ENCODE measurements around the gene CC2D1A. TPM values are rescaled to one million over a fixed set of nuclear protein-coding genes. Genes with fewer than 3 reads are reported as not detected.

The CC2D1A gene
- total RNA-seq, 1 donor from 2014 or later, result 2.1 TPM

GRCh38 chr19:13885826-13886365 is 20.1 kb upstream of the CC2D1A start:
- Histone ChIP-seq H3K27ac (ENCODE audit: low read depth, low read length) (no peak overlapping the region), H3K4me3 (ENCODE audit: low read length in 3 of 3) (no peak overlapping the region), H3K9ac (ENCODE audit: low read depth in 1 of 3, low read length in 3 of 3) (no peak overlapping the region), H3K36me3 (ENCODE audit: control insufficient read depth in 3 of 3, insufficient read depth in 3 of 3, low read length in 3 of 3) (no peaks in the 10 kb centered on the region), H3K27me3 (ENCODE audit: control insufficient read depth in 3 of 3, insufficient read depth in 3 of 3, low read length in 3 of 3) (no peaks in the 10 kb centered on the region), H3K9me3 (ENCODE audit: control insufficient read depth in 3 of 3, low read length in 3 of 3) (no peaks in the 10 kb centered on the region), H3K4me1 (ENCODE audit: control insufficient read depth in 3 of 3, insufficient read depth in 3 of 3, low read length in 3 of 3) (peaks cover 5 to 11% (median 9%) of the 10 kb centered on the region in 3 donors)

- no peaks in the 10 kb centered on the region for H3K27me3 ChIP-seq (ENCODE audit: control insufficient read depth in 3 of 3, insufficient read depth in 3 of 3, low read length in 3 of 3)
- H3K36me3 ChIP-seq (ENCODE audit: control insufficient read depth in 3 of 3, insufficient read depth in 3 of 3, low read length in 3 of 3), result no peaks in the 10 kb centered on the region
- no peak overlapping the region for H3K9ac ChIP-seq (ENCODE audit: low read depth in 1 of 3, low read length in 3 of 3)
- no peak overlapping the region for H3K27ac ChIP-seq (ENCODE audit: low read depth, low read length)
- no peak overlapping the region for H3K4me3 ChIP-seq (ENCODE audit: low read length in 3 of 3)
- H3K9me3 ChIP-seq (ENCODE audit: control insufficient read depth in 3 of 3, low read length in 3 of 3), result no peaks in the 10 kb centered on the region
- peaks cover 0 to 3% (median 0%) of the 10 kb centered on the region in 3 donors for H3K4me1 ChIP-seq (ENCODE audit: control insufficient read depth in 3 of 3, insufficient read depth in 3 of 3, low read length in 3 of 3)
These were observed 19.0 kb upstream of the CC2D1A start for GRCh38 chr19:13887018-13887436.

DNA sequence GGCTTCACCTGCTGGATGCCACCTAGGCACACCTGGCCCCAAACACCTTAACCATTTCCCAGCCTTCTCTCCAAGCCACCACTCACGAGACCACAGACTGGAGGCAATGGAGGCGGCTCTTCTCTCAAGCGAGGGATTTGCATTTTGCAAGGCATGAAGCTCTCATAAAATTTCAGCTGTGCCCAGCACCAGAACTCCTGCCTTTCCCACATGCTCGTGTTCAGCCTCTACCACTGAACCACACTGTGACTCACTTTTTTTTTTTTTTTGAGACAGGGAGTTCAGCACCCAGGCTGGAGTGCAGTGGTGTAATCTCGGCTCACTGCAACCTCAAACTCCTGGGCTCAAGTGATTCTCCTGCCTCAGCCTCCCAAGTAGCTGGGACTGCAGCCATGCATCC is 18.5 kb upstream of the CC2D1A start:
- no peaks in the 10 kb centered on the region for H3K27me3 ChIP-seq (ENCODE audit: control insufficient read depth in 3 of 3, insufficient read depth in 3 of 3, low read length in 3 of 3)
- H3K36me3 ChIP-seq (ENCODE audit: control insufficient read depth in 3 of 3, insufficient read depth in 3 of 3, low read length in 3 of 3), result no peaks in the 10 kb centered on the region
- H3K27ac ChIP-seq (ENCODE audit: low read depth, low read length), result no peak overlapping the region
- H3K9ac ChIP-seq (ENCODE audit: low read depth in 1 of 3, low read length in 3 of 3), result no peak overlapping the region
- no peaks in the 10 kb centered on the region for H3K4me1 ChIP-seq (ENCODE audit: control insufficient read depth in 3 of 3, insufficient read depth in 3 of 3, low read length in 3 of 3)
- no peak overlapping the region for H3K4me3 ChIP-seq (ENCODE audit: low read length in 3 of 3)
- no peaks in the 10 kb centered on the region for H3K9me3 ChIP-seq (ENCODE audit: control insufficient read depth in 3 of 3, low read length in 3 of 3)

GRCh38 chr19:13888281-13888680 is 17.7 kb upstream of the CC2D1A start:
- Histone ChIP-seq H3K36me3 (ENCODE audit: control insufficient read depth in 3 of 3, insufficient read depth in 3 of 3, low read length in 3 of 3) (no peaks in the 10 kb centered on the region), H3K27me3 (ENCODE audit: control insufficient read depth in 3 of 3, insufficient read depth in 3 of 3, low read length in 3 of 3) (no peaks in the 10 kb centered on the region), H3K27ac (ENCODE audit: low read depth, low read length) (no peak overlapping the region), H3K9ac (ENCODE audit: low read depth in 1 of 3, low read length in 3 of 3) (no peak overlapping the region), H3K9me3 (ENCODE audit: control insufficient read depth in 3 of 3, low read length in 3 of 3) (no peaks in the 10 kb centered on the region), H3K4me3 (ENCODE audit: low read length in 3 of 3) (no peak overlapping the region), H3K4me1 (ENCODE audit: control insufficient read depth in 3 of 3, insufficient read depth in 3 of 3, low read length in 3 of 3) (no peaks in the 10 kb centered on the region)

- no peaks in the 10 kb centered on the region for H3K36me3 ChIP-seq (ENCODE audit: control insufficient read depth in 3 of 3, insufficient read depth in 3 of 3, low read length in 3 of 3)
- H3K4me3 ChIP-seq (ENCODE audit: low read length in 3 of 3), result no peak overlapping the region
- H3K9ac ChIP-seq (ENCODE audit: low read depth in 1 of 3, low read length in 3 of 3), result no peak overlapping the region
- H3K9me3 ChIP-seq (ENCODE audit: control insufficient read depth in 3 of 3, low read length in 3 of 3), result no peaks in the 10 kb centered on the region
- H3K4me1 ChIP-seq (ENCODE audit: control insufficient read depth in 3 of 3, insufficient read depth in 3 of 3, low read length in 3 of 3), result no peaks in the 10 kb centered on the region
- H3K27ac ChIP-seq (ENCODE audit: low read depth, low read length), result no peak overlapping the region
- no peaks in the 10 kb centered on the region for H3K27me3 ChIP-seq (ENCODE audit: control insufficient read depth in 3 of 3, insufficient read depth in 3 of 3, low read length in 3 of 3)
These were observed 15.9 kb upstream of the CC2D1A start for GRCh38 chr19:13890136-13890535.

DNA sequence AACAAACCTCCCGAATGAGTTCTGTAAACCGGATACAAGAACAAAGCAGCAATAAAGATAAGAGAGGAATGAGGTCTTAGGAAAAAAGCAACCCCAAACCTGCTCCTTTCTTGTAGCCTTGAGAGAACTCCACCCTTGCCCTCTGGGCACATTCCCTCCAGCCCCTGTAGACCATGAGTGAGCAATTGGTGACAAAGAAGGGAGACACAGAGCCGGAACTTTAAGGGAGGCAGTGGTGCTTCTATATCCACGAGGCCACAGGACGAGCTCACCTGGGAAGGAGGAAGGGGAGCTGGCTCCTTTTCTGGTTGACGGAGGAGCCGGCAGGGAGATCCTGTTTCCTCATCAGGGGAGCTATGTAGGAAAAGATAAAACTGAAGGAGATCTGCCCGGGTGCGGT is 13.1 kb upstream of the CC2D1A start:
- Histone ChIP-seq H3K36me3 (ENCODE audit: control insufficient read depth in 3 of 3, insufficient read depth in 3 of 3, low read length in 3 of 3) (no peaks in the 10 kb centered on the region), H3K27me3 (ENCODE audit: control insufficient read depth in 3 of 3, insufficient read depth in 3 of 3, low read length in 3 of 3) (no peaks in the 10 kb centered on the region), H3K27ac (ENCODE audit: low read depth, low read length) (no peak overlapping the region), H3K9ac (ENCODE audit: low read depth in 1 of 3, low read length in 3 of 3) (no peak overlapping the region), H3K4me1 (ENCODE audit: control insufficient read depth in 3 of 3, insufficient read depth in 3 of 3, low read length in 3 of 3) (no peaks in the 10 kb centered on the region), H3K4me3 (ENCODE audit: low read length in 3 of 3) (no peak overlapping the region), H3K9me3 (ENCODE audit: control insufficient read depth in 3 of 3, low read length in 3 of 3) (no peaks in the 10 kb centered on the region)

DNA sequence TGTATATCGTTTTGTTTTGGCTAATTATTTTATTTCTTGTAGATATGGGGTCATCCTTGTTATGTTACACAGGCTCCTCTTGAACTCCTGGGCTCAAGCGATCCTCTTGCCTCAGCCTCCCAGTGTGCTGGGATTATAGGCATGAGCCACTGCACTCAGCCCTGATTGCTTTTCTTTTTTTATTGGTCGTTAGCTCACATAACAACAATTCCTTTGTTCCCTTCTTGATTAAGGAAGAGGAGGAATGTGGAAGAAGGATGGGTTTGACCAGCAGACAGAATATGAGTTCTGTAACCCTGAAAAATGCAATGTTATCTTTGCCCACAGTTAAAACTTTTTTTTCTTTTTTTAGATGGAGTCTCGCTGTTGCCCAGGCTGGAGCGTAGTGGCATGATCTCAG is 11.4 kb upstream of the CC2D1A start:
- H3K4me3 ChIP-seq (ENCODE audit: low read length in 3 of 3), result no peak overlapping the region
- no peak overlapping the region for H3K9ac ChIP-seq (ENCODE audit: low read depth in 1 of 3, low read length in 3 of 3)
- H3K4me1 ChIP-seq (ENCODE audit: control insufficient read depth in 3 of 3, insufficient read depth in 3 of 3, low read length in 3 of 3), result no peaks in the 10 kb centered on the region
- no peaks in the 10 kb centered on the region for H3K27me3 ChIP-seq (ENCODE audit: control insufficient read depth in 3 of 3, insufficient read depth in 3 of 3, low read length in 3 of 3)
- no peaks in the 10 kb centered on the region for H3K36me3 ChIP-seq (ENCODE audit: control insufficient read depth in 3 of 3, insufficient read depth in 3 of 3, low read length in 3 of 3)
- H3K9me3 ChIP-seq (ENCODE audit: control insufficient read depth in 3 of 3, low read length in 3 of 3), result no peaks in the 10 kb centered on the region
- no peak overlapping the region for H3K27ac ChIP-seq (ENCODE audit: low read depth, low read length)

DNA sequence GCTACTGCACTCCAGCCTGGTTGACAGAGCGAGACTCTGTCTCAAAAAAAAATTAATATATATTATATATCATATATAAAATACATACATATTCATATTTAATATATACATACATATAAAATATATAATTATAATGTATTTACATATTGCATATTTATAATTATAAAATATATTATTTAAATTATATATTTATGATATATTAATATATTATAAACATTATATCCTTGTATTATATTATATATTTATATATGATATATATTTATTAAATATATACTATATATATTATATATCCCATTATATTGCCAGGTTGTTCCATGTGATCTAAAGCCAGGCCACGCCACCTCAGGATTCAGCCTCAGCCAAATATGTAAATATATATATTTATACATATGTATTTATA is 9.8 kb upstream of the CC2D1A start:
- Histone ChIP-seq H3K9me3 (ENCODE audit: control insufficient read depth in 3 of 3, low read length in 3 of 3) (no peaks in the 10 kb centered on the region), H3K9ac (ENCODE audit: low read depth in 1 of 3, low read length in 3 of 3) (no peak overlapping the region), H3K27ac (ENCODE audit: low read depth, low read length) (no peak overlapping the region), H3K4me1 (ENCODE audit: control insufficient read depth in 3 of 3, insufficient read depth in 3 of 3, low read length in 3 of 3) (no peaks in the 10 kb centered on the region), H3K27me3 (ENCODE audit: control insufficient read depth in 3 of 3, insufficient read depth in 3 of 3, low read length in 3 of 3) (no peaks in the 10 kb centered on the region), H3K36me3 (ENCODE audit: control insufficient read depth in 3 of 3, insufficient read depth in 3 of 3, low read length in 3 of 3) (no peaks in the 10 kb centered on the region), H3K4me3 (ENCODE audit: low read length in 3 of 3) (no peak overlapping the region)

GRCh38 chr19:13899393-13899792 is 6.6 kb upstream of the CC2D1A start:
- no peak overlapping the region for H3K4me3 ChIP-seq (ENCODE audit: low read length in 3 of 3)
- H3K9me3 ChIP-seq (ENCODE audit: control insufficient read depth in 3 of 3, low read length in 3 of 3), result no peaks in the 10 kb centered on the region
- H3K27ac ChIP-seq (ENCODE audit: low read depth, low read length), result no peak overlapping the region
- no peak overlapping the region for H3K9ac ChIP-seq (ENCODE audit: low read depth in 1 of 3, low read length in 3 of 3)
- no peaks in the 10 kb centered on the region for H3K36me3 ChIP-seq (ENCODE audit: control insufficient read depth in 3 of 3, insufficient read depth in 3 of 3, low read length in 3 of 3)
- H3K27me3 ChIP-seq (ENCODE audit: control insufficient read depth in 3 of 3, insufficient read depth in 3 of 3, low read length in 3 of 3), result no peaks in the 10 kb centered on the region
- H3K4me1 ChIP-seq (ENCODE audit: control insufficient read depth in 3 of 3, insufficient read depth in 3 of 3, low read length in 3 of 3), result no peaks in the 10 kb centered on the region

DNA sequence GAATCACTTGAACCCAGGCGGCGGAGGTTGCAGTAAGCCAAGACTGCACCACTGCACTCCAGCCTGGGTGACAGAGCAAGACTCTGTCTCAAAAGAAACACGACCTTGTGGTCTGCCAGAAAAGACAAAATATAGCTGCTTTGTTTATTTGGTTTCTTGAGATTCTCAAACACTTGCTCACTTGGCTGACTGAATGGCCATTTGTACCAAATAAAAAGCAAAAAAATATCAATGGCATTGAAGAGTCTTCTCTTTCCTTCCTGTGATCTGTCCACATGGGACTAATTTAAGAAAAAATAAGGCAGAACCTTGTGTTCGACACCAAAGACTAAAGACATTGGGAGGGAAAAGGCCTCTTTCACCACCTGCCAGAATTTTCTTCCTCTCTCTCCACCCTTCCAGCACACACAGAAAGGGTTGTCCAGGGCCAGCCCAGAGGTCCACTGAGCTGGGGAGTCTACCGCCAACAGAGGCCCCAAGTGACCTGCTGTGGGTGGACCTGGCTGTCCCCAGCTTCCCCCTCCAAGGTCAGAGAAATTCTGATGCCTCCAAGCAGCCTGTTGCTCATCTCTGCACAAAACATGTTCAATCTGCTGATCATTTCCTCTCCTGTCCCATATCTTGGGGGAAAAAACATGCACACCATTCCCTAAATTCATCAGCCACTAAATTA is 6.0 kb upstream of the CC2D1A start:
- no peaks in the 10 kb centered on the region for H3K27me3 ChIP-seq (ENCODE audit: control insufficient read depth in 3 of 3, insufficient read depth in 3 of 3, low read length in 3 of 3)
- no peaks in the 10 kb centered on the region for H3K36me3 ChIP-seq (ENCODE audit: control insufficient read depth in 3 of 3, insufficient read depth in 3 of 3, low read length in 3 of 3)
- H3K4me1 ChIP-seq (ENCODE audit: control insufficient read depth in 3 of 3, insufficient read depth in 3 of 3, low read length in 3 of 3), result no peaks in the 10 kb centered on the region
- H3K9me3 ChIP-seq (ENCODE audit: control insufficient read depth in 3 of 3, low read length in 3 of 3), result no peaks in the 10 kb centered on the region
- no peak overlapping the region for H3K27ac ChIP-seq (ENCODE audit: low read depth, low read length)
- no peak overlapping the region for H3K4me3 ChIP-seq (ENCODE audit: low read length in 3 of 3)
- H3K9ac ChIP-seq (ENCODE audit: low read depth in 1 of 3, low read length in 3 of 3), result no peak overlapping the region
